ENCODE data around the gene DUSP22.

The DUSP22 gene

DNA sequence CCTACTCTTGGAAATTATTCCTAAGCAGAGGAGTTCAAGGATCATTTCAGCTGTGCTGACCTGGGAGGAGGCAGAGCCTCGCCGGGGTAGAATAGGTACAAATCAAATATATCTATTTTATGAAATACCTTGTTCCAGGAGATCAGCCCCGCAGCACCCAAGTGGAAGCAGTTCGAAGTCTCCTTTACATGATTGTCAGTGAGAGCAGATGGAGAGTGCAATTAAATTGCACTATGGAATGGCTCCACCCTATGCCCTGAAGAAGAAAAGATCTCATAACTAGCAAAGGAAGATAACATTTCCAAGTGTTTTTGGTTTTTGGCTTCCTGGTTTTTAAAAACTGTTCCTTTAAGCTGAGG lies 31.4 kb downstream of the DUSP22 start:
- no peak for ATAC-seq
- TF ChIP-seq, protein P1, sequence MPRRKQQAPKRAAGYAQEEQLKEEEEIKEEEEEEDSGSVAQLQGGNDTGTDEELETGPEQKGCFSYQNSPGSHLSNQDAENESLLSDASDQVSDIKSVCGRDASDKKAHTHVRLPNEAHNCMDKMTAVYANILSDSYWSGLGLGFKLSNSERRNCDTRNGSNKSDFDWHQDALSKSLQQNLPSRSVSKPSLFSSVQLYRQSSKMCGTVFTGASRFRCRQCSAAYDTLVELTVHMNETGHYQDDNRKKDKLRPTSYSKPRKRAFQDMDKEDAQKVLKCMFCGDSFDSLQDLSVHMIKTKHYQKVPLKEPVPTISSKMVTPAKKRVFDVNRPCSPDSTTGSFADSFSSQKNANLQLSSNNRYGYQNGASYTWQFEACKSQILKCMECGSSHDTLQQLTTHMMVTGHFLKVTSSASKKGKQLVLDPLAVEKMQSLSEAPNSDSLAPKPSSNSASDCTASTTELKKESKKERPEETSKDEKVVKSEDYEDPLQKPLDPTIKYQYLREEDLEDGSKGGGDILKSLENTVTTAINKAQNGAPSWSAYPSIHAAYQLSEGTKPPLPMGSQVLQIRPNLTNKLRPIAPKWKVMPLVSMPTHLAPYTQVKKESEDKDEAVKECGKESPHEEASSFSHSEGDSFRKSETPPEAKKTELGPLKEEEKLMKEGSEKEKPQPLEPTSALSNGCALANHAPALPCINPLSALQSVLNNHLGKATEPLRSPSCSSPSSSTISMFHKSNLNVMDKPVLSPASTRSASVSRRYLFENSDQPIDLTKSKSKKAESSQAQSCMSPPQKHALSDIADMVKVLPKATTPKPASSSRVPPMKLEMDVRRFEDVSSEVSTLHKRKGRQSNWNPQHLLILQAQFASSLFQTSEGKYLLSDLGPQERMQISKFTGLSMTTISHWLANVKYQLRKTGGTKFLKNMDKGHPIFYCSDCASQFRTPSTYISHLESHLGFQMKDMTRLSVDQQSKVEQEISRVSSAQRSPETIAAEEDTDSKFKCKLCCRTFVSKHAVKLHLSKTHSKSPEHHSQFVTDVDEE (CRISPR knock-in tag; IDR thresholded peaks at IDR 0.05), result no peak
- no peak for TF ChIP-seq ZNF70 (CRISPR knock-in tag; IDR thresholded peaks at IDR 0.05)
- TF ChIP-seq, protein P2, sequence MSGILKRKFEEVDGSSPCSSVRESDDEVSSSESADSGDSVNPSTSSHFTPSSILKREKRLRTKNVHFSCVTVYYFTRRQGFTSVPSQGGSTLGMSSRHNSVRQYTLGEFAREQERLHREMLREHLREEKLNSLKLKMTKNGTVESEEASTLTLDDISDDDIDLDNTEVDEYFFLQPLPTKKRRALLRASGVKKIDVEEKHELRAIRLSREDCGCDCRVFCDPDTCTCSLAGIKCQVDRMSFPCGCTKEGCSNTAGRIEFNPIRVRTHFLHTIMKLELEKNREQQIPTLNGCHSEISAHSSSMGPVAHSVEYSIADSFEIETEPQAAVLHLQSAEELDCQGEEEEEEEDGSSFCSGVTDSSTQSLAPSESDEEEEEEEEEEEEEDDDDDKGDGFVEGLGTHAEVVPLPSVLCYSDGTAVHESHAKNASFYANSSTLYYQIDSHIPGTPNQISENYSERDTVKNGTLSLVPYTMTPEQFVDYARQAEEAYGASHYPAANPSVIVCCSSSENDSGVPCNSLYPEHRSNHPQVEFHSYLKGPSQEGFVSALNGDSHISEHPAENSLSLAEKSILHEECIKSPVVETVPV (CRISPR knock-in tag; IDR thresholded peaks at IDR 0.05), result no peak
- TF ChIP-seq BACH2 (CRISPR knock-in tag; IDR thresholded peaks at IDR 0.05; ENCODE audit: borderline replicate concordance), result no peak

- TF ChIP-seq SNAI2 (CRISPR knock-in tag; IDR thresholded peaks at IDR 0.05) (no peak), ESRRG (CRISPR knock-in tag; IDR thresholded peaks at IDR 0.05) (no peak), ZC3H10 (CRISPR knock-in tag; IDR thresholded peaks at IDR 0.05) (no peak), ZNF565 (CRISPR knock-in tag; conservative IDR thresholded peaks at IDR 0.05; ENCODE audit: low read depth) (no peak), ISL1 (CRISPR knock-in tag; IDR thresholded peaks at IDR 0.05) (no peak), CSDC2 (CRISPR knock-in tag; IDR thresholded peaks at IDR 0.05) (no peak), ZNF70 (CRISPR knock-in tag; IDR thresholded peaks at IDR 0.05) (no peak), POU6F1 (CRISPR knock-in tag; IDR thresholded peaks at IDR 0.05; ENCODE audit: borderline replicate concordance, low read depth) (no peak), TCF4 (CRISPR knock-in tag; IDR thresholded peaks at IDR 0.05; ENCODE audit: borderline replicate concordance) (no peak), OSR1 (CRISPR knock-in tag; IDR thresholded peaks at IDR 0.05) (no peak), TOX (CRISPR knock-in tag; IDR thresholded peaks at IDR 0.05; ENCODE audit: borderline replicate concordance) (no peak), PPARA (CRISPR knock-in tag; IDR thresholded peaks at IDR 0.05; ENCODE audit: borderline replicate concordance) (no peak), ZFP3 (CRISPR knock-in tag; IDR thresholded peaks at IDR 0.05) (no peak)
- TF ChIP-seq, protein P2 (CRISPR knock-in tag; IDR thresholded peaks at IDR 0.05), result no peak
- TF ChIP-seq, protein P3, sequence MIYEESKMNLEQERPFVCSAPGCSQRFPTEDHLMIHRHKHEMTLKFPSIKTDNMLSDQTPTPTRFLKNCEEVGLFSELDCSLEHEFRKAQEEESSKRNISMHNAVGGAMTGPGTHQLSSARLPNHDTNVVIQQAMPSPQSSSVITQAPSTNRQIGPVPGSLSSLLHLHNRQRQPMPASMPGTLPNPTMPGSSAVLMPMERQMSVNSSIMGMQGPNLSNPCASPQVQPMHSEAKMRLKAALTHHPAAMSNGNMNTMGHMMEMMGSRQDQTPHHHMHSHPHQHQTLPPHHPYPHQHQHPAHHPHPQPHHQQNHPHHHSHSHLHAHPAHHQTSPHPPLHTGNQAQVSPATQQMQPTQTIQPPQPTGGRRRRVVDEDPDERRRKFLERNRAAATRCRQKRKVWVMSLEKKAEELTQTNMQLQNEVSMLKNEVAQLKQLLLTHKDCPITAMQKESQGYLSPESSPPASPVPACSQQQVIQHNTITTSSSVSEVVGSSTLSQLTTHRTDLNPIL (CRISPR knock-in tag; IDR thresholded peaks at IDR 0.05; ENCODE audit: low read depth), result no peak
- no peak for ATAC-seq
Measured at GRCh38 chr6:324116-324728, 31.9 kb downstream of the DUSP22 start.

GRCh38 chr6:324729-325125 lies 32.4 kb downstream of the DUSP22 start:
- no peak for ATAC-seq
- TF ChIP-seq ZNF8 (CRISPR knock-in tag; IDR thresholded peaks at IDR 0.05) (no peak), ESRRG (CRISPR knock-in tag; IDR thresholded peaks at IDR 0.05) (no peak), OSR1 (CRISPR knock-in tag; IDR thresholded peaks at IDR 0.05) (no peak), GLIS3 (CRISPR knock-in tag; IDR thresholded peaks at IDR 0.05) (no peak), ISL1 (CRISPR knock-in tag; IDR thresholded peaks at IDR 0.05) (no peak), TOX (CRISPR knock-in tag; IDR thresholded peaks at IDR 0.05; ENCODE audit: borderline replicate concordance) (no peak), SNAI2 (CRISPR knock-in tag; IDR thresholded peaks at IDR 0.05) (no peak), PPARA (CRISPR knock-in tag; IDR thresholded peaks at IDR 0.05; ENCODE audit: borderline replicate concordance) (no peak), TCF4 (CRISPR knock-in tag; IDR thresholded peaks at IDR 0.05; ENCODE audit: borderline replicate concordance) (no peak), POU6F1 (CRISPR knock-in tag; IDR thresholded peaks at IDR 0.05; ENCODE audit: borderline replicate concordance, low read depth) (no peak), ZNF565 (CRISPR knock-in tag; conservative IDR thresholded peaks at IDR 0.05; ENCODE audit: low read depth) (no peak), BACH2 (CRISPR knock-in tag; IDR thresholded peaks at IDR 0.05; ENCODE audit: borderline replicate concordance) (no peak)
- TF ChIP-seq, protein P2 (CRISPR knock-in tag; IDR thresholded peaks at IDR 0.05), result no peak
- TF ChIP-seq, protein P3 (CRISPR knock-in tag; IDR thresholded peaks at IDR 0.05; ENCODE audit: low read depth), result no peak
